Caco-2 (cell line): ENCODE results near the gene EIF3K. TPM values are rescaled to one million over a fixed set of nuclear protein-coding genes. Genes with fewer than 3 reads are reported as not detected.
"Not testable (repeated sequence)": the region's sequence is repeated elsewhere in the genome, so short reads cannot be mapped to it uniquely, and the experiment has no call there.

Source experiments
- BruUV-seq: library from RNA; stranded (reverse); fragments of 400-500 nt; replicated peaks from 2 replicates; lab custom pipeline; 2021; lab: Mats Ljungman, UMichigan
- CTCF ChIA-PET: fragments of 300-600 bp; sonication (Branson Sonifier 250); formaldehyde crosslinking; loops from one replicate; lab custom pipeline; 2022; ENCODE audit warnings: antibody characterized with exemption; lab: Charles Lee
- POLR2A ChIA-PET: fragments of 300-600 bp; sonication (Branson Sonifier 250); formaldehyde crosslinking; loops from one replicate; lab custom pipeline; 2022; ENCODE audit warnings: antibody characterized with exemption; lab: Charles Lee
- DNase-seq, 2 experiments: peaks; one replicate each; pipeline versions ENCODE4 v3.0.0 to v3.0.0-alpha.2; 2020 to 2022
- H3K27me3 ChIP-seq: replicated peaks from 2 replicates; pipeline ENCODE4 v1.6.0; 2011; ENCODE audit warnings: low read length; ENCODE audit not compliant: control insufficient read depth, insufficient read depth
- H3K36me3 ChIP-seq: 2 replicates; pipeline ENCODE4 v1.5.1; 2011; ENCODE audit warnings: low read length; ENCODE audit not compliant: control insufficient read depth, insufficient read depth
- H3K4me1 ChIP-seq: fragments of 250-450 bp; sonication (Bioruptor Pico); 2 replicates; pipeline ENCODE4 v1.5.1; 2020; ENCODE audit warnings: mild to moderate bottlenecking
- H3K4me3 ChIP-seq: 2 replicates; pipeline ENCODE4 v1.5.1; 2011; ENCODE audit warnings: low read depth, mild to moderate bottlenecking, control low read depth, low read length
- H3K9me3 ChIP-seq: fragments of 250-450 bp; sonication (Bioruptor Pico); 2 replicates; pipeline ENCODE4 v1.5.1; 2020; ENCODE audit warnings: mild to moderate bottlenecking, moderate library complexity
- H3K27ac Mint-ChIP-seq: one replicate; pipeline ENCODE4 v1.8.0; 2022; ENCODE audit warnings: mixed read lengths; ENCODE audit not compliant: unreplicated experiment
- H3K27me3 Mint-ChIP-seq: one replicate; pipeline ENCODE4 v1.8.0; 2022; ENCODE audit warnings: mixed read lengths; ENCODE audit not compliant: insufficient read depth, unreplicated experiment
- H3K36me3 Mint-ChIP-seq: one replicate; pipeline ENCODE4 v1.8.0; 2022; ENCODE audit warnings: mild to moderate bottlenecking, mixed read lengths; ENCODE audit not compliant: insufficient read depth, unreplicated experiment
- H3K4me1 Mint-ChIP-seq: one replicate; pipeline ENCODE4 v1.8.0; 2022; ENCODE audit warnings: low read depth, mixed read lengths; ENCODE audit not compliant: unreplicated experiment
- H3K4me3 Mint-ChIP-seq: one replicate; pipeline ENCODE4 v1.8.0; 2022; ENCODE audit warnings: mild to moderate bottlenecking, moderate library complexity, mixed read lengths; ENCODE audit not compliant: unreplicated experiment
- H3K9me3 Mint-ChIP-seq: one replicate; pipeline ENCODE4 v1.8.0; 2022; ENCODE audit warnings: mixed read lengths; ENCODE audit not compliant: unreplicated experiment
- CTCF ChIP-seq, 2 experiments: fragments of 200-600 bp in 1 of 2; IDR thresholded peaks; 1 replicate in 1 of 2; 2 replicates in 1 of 2; pipeline versions ENCODE4 v1.5.1 to v1.8.0; 2011 to 2022; ENCODE audit warnings: antibody characterized with exemption in 1 of 2, control low read depth in 1 of 2, inconsistent platforms in 1 of 2, low read depth in 1 of 2, low read length in 1 of 2, mild to moderate bottlenecking in 1 of 2, moderate library complexity in 1 of 2; ENCODE audit not compliant: insufficient read depth in 1 of 2, severe bottlenecking in 1 of 2, unreplicated experiment in 1 of 2
- intact Hi-C: fragments of 100-400 bp; cut with micrococcal nuclease; formaldehyde crosslinking; loops from one replicate; pipeline ENCODE4 v1.10.0; 2022; ENCODE audit not compliant: unreplicated experiment
- total RNA-seq: library from RNA; stranded (reverse); gene quantifications from 2 replicates; pipeline ENCODE4 v1.2.3, GENCODE V29; 2022

The EIF3K gene
- total RNA-seq, 1 experiment from 2014 or later, result 354 TPM

GRCh38 chr19:38571682-38572081 lies 47.3 kb upstream of the EIF3K start:
- H3K4me1 Mint-ChIP-seq, result no peaks in the 10 kb centered on the region
- no peaks in the 10 kb centered on the region for H3K36me3 Mint-ChIP-seq
- Histone ChIP-seq H3K36me3 (no peaks in the 10 kb centered on the region), H3K27me3 (no peaks in the 10 kb centered on the region), H3K4me1 (no peaks in the 10 kb centered on the region), H3K4me3 (no peak overlapping the region), H3K9me3 (no peaks in the 10 kb centered on the region)
- no peak overlapping the region for H3K4me3 Mint-ChIP-seq
- no peak for TF ChIP-seq CTCF (IDR thresholded peaks at IDR 0.05; ENCODE audit: insufficient read depth in 1 of 2, low read depth in 1 of 2, low read length in 1 of 2, severe bottlenecking in 1 of 2, unreplicated experiment in 1 of 2)
- CTCF ChIA-PET, result interaction anchor here (0.8 to 1.1 kb wide), 2 partner anchors 10 to 63 kb away, joined by 3 read pairs; no protein-coding TSS in a partner anchor
- no TSS peak for BruUV-seq
- no peaks in the 10 kb centered on the region for H3K9me3 Mint-ChIP-seq
- intact Hi-C loops, result no loop called here
- H3K27ac Mint-ChIP-seq, result no peak overlapping the region
- DNase-seq, result no peak
- H3K27me3 Mint-ChIP-seq, result no peaks in the 10 kb centered on the region
- POLR2A ChIA-PET, result no interaction called here

GRCh38 chr19:38577826-38578225 lies 41.2 kb upstream of the EIF3K start:
- H3K36me3 Mint-ChIP-seq, result no peaks in the 10 kb centered on the region
- BruUV-seq, result no TSS peak
- Histone ChIP-seq H3K4me1 (no peaks in the 10 kb centered on the region), H3K9me3 (no peaks in the 10 kb centered on the region), H3K27me3 (no peaks in the 10 kb centered on the region), H3K4me3 (no peak overlapping the region), H3K36me3 (no peaks in the 10 kb centered on the region)
- intact Hi-C loops, result no loop called here
- no peaks in the 10 kb centered on the region for H3K27me3 Mint-ChIP-seq
- H3K4me1 Mint-ChIP-seq, result peaks cover 5% of the 10 kb centered on the region
- H3K9me3 Mint-ChIP-seq, result no peaks in the 10 kb centered on the region
- ChIA-PET CTCF (interaction anchor here (0.5 kb wide), 1 partner anchor 57 kb away, joined by 4 read pairs; no protein-coding TSS in a partner anchor), POLR2A (no interaction called here)
- no peak overlapping the region for H3K27ac Mint-ChIP-seq
- H3K4me3 Mint-ChIP-seq, result no peak overlapping the region
- no peak for DNase-seq
- no peak for TF ChIP-seq CTCF (IDR thresholded peaks at IDR 0.05; ENCODE audit: insufficient read depth in 1 of 2, low read depth in 1 of 2, low read length in 1 of 2, severe bottlenecking in 1 of 2, unreplicated experiment in 1 of 2)

- H3K36me3 ChIP-seq, H3K4me1 Mint-ChIP-seq, H3K27me3 ChIP-seq, H3K4me1 ChIP-seq, intact Hi-C loops, H3K36me3 Mint-ChIP-seq, CTCF ChIA-PET, DNase-seq, H3K27ac Mint-ChIP-seq, H3K9me3 Mint-ChIP-seq, H3K9me3 ChIP-seq, H3K4me3 Mint-ChIP-seq, H3K4me3 ChIP-seq, H3K27me3 Mint-ChIP-seq, BruUV-seq: not testable (repeated sequence)
- POLR2A ChIA-PET, result interaction anchor here (0.6 to 0.7 kb wide), 2 partner anchors 26 to 37 kb away, joined by 4 to 13 read pairs; no protein-coding TSS in a partner anchor
These were observed 39.7 kb upstream of the EIF3K start for GRCh38 chr19:38579304-38579703.
